ENCODE results near the gene SPAG17. TPM values are rescaled to one million over a fixed set of nuclear protein-coding genes. Genes with fewer than 3 reads are reported as not detected.

Gene SPAG17
- total RNA-seq, 1 experiment from 2014 or later, result 0.52 TPM

GRCh38 chr1:118202076-118202608 lies 17.1 kb upstream of the SPAG17 start:
- no peak overlapping the region for H3K27ac Mint-ChIP-seq
- POLR2A ChIA-PET, result interaction anchor here (0.6 kb wide), 1 partner anchor 10 kb away, joined by 3 read pairs; no protein-coding TSS in a partner anchor

GRCh38 chr1:118201524-118201923 lies 16.5 kb upstream of the SPAG17 start:
- Mint-ChIP-seq H3K4me3 (no peak overlapping the region), H3K4me1 (peaks cover 8% of the 10 kb centered on the region), H3K9me3 (no peaks in the 10 kb centered on the region), H3K27ac (no peak overlapping the region), H3K27me3 (ENCODE audit: low read depth) (no peaks in the 10 kb centered on the region), H3K36me3 (no peaks in the 10 kb centered on the region)
- ChIA-PET POLR2A (no interaction called here), CTCF (no interaction called here)
- ATAC-seq (no peak), DNase-seq (ENCODE audit: low spot score) (no peak)
- TF ChIP-seq ZBTB21 (CRISPR knock-in tag; IDR thresholded peaks at IDR 0.05; ENCODE audit: borderline replicate concordance) (no peak), IRF2 (CRISPR knock-in tag; IDR thresholded peaks at IDR 0.05; ENCODE audit: borderline replicate concordance, low read depth) (no peak)
- TF ChIP-seq, protein P1, sequence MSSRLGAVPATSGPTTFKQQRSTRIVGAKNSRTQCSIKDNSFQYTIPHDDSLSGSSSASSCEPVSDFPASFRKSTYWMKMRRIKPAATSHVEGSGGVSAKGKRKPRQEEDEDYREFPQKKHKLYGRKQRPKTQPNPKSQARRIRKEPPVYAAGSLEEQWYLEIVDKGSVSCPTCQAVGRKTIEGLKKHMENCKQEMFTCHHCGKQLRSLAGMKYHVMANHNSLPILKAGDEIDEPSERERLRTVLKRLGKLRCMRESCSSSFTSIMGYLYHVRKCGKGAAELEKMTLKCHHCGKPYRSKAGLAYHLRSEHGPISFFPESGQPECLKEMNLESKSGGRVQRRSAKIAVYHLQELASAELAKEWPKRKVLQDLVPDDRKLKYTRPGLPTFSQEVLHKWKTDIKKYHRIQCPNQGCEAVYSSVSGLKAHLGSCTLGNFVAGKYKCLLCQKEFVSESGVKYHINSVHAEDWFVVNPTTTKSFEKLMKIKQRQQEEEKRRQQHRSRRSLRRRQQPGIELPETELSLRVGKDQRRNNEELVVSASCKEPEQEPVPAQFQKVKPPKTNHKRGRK (CRISPR knock-in tag; IDR thresholded peaks at IDR 0.05; ENCODE audit: borderline replicate concordance), result no peak

More at GRCh38 chr1:118202076-118202608, 17.1 kb upstream of the SPAG17 start:
- TF ChIP-seq CREB1 (CRISPR knock-in tag; IDR thresholded peaks at IDR 0.05), result no peak
- no peak for TF ChIP-seq JUN (CRISPR knock-in tag; IDR thresholded peaks at IDR 0.05)
- TF ChIP-seq NFYB (CRISPR knock-in tag; conservative IDR thresholded peaks at IDR 0.05; ENCODE audit: low read depth), result no peak
- Mint-ChIP-seq H3K27me3 (ENCODE audit: low read depth) (no peaks in the 10 kb centered on the region), H3K4me1 (peaks cover 8% of the 10 kb centered on the region), H3K36me3 (no peaks in the 10 kb centered on the region), H3K9me3 (no peaks in the 10 kb centered on the region), H3K4me3 (no peak overlapping the region)
- DNase-seq (ENCODE audit: low spot score), result no peak
- CTCF ChIA-PET, result no interaction called here
- no peak for ATAC-seq

- DNase-seq (ENCODE audit: low spot score) (no peak), ATAC-seq (no peak)
- Mint-ChIP-seq H3K36me3 (no peaks in the 10 kb centered on the region), H3K4me1 (peaks cover 8% of the 10 kb centered on the region), H3K4me3 (no peak overlapping the region), H3K27me3 (ENCODE audit: low read depth) (no peaks in the 10 kb centered on the region), H3K9me3 (no peaks in the 10 kb centered on the region), H3K27ac (no peak overlapping the region)
- CTCF ChIA-PET, result no interaction called here
- POLR2A ChIA-PET, result no interaction called here
- TF ChIP-seq TEAD4 (CRISPR knock-in tag; IDR thresholded peaks at IDR 0.05) (no peak), ZNF416 (CRISPR knock-in tag; IDR thresholded peaks at IDR 0.05) (no peak), ZNF263 (CRISPR knock-in tag; IDR thresholded peaks at IDR 0.05; ENCODE audit: low read depth) (no peak), MAX (CRISPR knock-in tag; IDR thresholded peaks at IDR 0.05) (no peak), ATF1 (CRISPR knock-in tag; IDR thresholded peaks at IDR 0.05) (no peak)
- TF ChIP-seq, protein P2, sequence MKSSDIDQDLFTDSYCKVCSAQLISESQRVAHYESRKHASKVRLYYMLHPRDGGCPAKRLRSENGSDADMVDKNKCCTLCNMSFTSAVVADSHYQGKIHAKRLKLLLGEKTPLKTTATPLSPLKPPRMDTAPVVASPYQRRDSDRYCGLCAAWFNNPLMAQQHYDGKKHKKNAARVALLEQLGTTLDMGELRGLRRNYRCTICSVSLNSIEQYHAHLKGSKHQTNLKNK (CRISPR knock-in tag; IDR thresholded peaks at IDR 0.05), result no peak
Measured at GRCh38 chr1:118200836-118201235, 15.8 kb upstream of the SPAG17 start.

- H3K9me3 Mint-ChIP-seq, result peaks cover 30% of the 10 kb centered on the region
- ATAC-seq (no peak), DNase-seq (ENCODE audit: low spot score) (no peak)
- peaks cover 23% of the 10 kb centered on the region for H3K36me3 Mint-ChIP-seq
- TF ChIP-seq ETV6 (CRISPR knock-in tag; IDR thresholded peaks at IDR 0.05) (no peak), TCF7 (CRISPR knock-in tag; IDR thresholded peaks at IDR 0.05; ENCODE audit: low read depth) (no peak), RORB (CRISPR knock-in tag; IDR thresholded peaks at IDR 0.05) (no peak), ZNF121 (CRISPR knock-in tag; IDR thresholded peaks at IDR 0.05) (no peak), TEAD1 (CRISPR knock-in tag; IDR thresholded peaks at IDR 0.05) (no peak), CREB1 (CRISPR knock-in tag; IDR thresholded peaks at IDR 0.05) (no peak)
- TF ChIP-seq, protein P3, sequence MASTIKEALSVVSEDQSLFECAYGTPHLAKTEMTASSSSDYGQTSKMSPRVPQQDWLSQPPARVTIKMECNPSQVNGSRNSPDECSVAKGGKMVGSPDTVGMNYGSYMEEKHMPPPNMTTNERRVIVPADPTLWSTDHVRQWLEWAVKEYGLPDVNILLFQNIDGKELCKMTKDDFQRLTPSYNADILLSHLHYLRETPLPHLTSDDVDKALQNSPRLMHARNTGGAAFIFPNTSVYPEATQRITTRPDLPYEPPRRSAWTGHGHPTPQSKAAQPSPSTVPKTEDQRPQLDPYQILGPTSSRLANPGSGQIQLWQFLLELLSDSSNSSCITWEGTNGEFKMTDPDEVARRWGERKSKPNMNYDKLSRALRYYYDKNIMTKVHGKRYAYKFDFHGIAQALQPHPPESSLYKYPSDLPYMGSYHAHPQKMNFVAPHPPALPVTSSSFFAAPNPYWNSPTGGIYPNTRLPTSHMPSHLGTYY (CRISPR knock-in tag; IDR thresholded peaks at IDR 0.05), result no peak
- H3K27me3 Mint-ChIP-seq (ENCODE audit: low read depth), result no peaks in the 10 kb centered on the region; the same call in 1 of the 2 replicates
- H3K27ac Mint-ChIP-seq, result no peak overlapping the region
- H3K4me1 Mint-ChIP-seq, result peaks cover 27% of the 10 kb centered on the region
- CTCF ChIA-PET, result no interaction called here
- no peak overlapping the region for H3K4me3 Mint-ChIP-seq
- POLR2A ChIA-PET, result no interaction called here
Measured at GRCh38 chr1:118190561-118190960, 5.5 kb upstream of the SPAG17 start.

All from WTC11 (cell line).